Muscle of arm (tissue), 12 donors: Measurements from ENCODE around the gene HIVEP3. TPM values are rescaled to one million over a fixed set of nuclear protein-coding genes. Genes with fewer than 3 reads are reported as not detected.
A peak's percentile ranks its signal among the peaks of the same experiment; 100 is the strongest.

Experiments
- DNase-seq: peaks from one replicate; pipeline ENCODE4 v3.0.0-alpha.2; 2013
- polyA plus RNA-seq, 12 donors: library from polyadenylated mRNA; unstranded; fragments of 120-200 nt; gene quantifications; one replicate each; pipeline ENCODE4 v1.2.1, GENCODE V29; 2013; ENCODE audit not compliant: insufficient read length in 12 of 12

Gene HIVEP3
- polyA plus RNA-seq, 12 donors = 1.9 to 3.7 (median 2.3) TPM; not detected in 1

DNA sequence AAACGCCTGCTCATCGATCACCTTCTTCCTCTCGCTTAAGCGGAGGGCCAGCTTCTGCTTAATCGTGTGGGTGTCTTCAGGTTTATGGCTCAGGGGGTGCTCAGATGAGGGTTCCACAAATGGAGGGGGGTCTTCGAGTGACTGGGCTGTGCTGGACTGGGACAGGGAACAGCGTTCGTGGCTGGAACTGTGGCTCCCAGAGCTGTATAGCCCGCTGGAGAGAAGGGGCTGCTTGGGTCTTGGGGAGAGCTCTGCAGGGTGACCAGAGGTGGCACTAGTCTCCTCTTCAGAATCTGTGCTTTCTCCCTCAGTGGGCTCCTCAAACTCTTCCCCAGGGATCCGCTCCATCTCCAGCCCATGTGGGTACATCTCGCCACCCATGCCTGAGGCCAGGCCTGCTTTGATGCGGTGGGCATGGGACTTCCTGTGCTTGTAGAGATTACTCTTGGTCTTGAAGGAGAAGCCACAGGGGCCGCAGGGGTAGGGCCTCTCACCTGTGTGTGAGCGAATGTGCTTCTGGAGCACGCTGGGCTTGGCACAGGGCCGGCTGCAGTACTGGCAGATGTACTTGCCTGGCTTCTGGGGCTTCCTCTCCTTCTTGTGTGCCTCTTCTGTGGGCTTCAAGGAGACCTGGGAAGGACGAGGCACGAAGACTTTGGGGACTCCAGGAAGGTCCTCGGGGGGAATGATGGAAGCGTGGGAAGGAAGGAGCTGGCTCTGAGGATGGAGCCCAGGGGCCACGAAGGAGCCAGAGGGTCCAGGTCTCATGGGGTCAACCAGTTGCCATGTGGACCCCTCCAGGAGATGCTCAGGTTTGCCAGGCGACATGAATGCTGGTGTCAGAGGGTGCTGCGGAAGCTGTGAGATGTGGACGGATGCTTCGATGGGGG is 334.8 kb downstream of the HIVEP3 start:
- DNase-seq = no peak

DNA sequence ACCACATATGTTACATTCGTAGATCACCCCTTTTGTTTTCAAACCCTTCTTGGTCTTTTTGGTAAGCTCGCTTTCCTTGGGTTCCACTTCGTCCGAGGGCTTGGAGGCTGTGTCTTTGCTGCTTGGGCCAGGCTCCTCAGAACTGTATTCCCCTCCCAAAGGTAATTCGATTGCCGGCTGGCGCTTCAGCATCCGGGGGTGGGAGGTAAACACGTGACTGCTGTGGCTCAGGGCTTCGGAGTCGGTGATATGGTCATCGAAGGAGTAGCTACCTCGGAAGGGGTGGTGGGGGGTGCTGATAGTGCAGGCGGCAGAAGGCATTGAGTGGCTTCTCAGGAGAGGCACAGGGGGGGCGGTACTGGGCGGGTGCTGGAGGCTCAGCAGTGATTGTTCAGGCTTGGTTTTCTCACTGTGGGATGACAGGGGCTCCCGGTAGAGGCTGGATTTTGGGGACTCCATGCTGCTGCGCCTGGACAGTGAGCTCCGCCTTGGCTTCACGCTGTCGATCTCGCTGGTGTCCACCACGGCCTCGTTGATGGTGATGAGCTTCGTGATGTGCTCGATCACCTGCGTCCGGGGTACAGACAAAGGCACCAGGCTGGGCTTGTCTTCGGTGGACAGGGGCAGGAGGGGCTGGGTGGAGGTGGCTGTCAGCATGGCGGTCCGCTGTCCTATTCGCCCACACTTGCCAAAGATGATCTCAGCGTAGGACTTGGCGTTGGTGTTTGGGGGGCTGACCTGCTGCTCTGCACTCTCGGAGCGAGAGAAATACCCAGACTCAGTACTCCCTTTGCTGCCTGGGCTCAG is 335.7 kb downstream of the HIVEP3 start:
- DNase-seq = no peak

DNA sequence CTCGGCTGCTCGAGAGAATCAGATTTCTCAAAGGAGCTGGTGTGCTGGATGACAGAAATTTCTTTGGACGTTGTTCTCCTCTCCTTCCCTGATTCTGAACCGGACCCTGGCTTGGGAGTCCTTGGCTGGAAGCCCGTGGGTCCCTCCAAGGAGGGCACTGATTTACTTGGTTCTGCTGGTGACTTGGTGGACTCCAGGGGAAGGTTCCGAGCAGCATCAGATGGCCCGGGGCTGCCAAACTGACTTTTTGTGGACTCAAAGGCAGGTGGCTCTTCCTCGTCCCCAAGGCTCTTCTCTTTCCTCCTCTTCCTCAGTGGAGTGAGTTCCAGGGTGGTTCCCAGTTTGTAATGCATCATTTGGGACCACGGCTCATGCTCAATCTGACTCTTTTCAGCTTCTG is 336.4 kb downstream of the HIVEP3 start:
- DNase-seq = no peak

DNA sequence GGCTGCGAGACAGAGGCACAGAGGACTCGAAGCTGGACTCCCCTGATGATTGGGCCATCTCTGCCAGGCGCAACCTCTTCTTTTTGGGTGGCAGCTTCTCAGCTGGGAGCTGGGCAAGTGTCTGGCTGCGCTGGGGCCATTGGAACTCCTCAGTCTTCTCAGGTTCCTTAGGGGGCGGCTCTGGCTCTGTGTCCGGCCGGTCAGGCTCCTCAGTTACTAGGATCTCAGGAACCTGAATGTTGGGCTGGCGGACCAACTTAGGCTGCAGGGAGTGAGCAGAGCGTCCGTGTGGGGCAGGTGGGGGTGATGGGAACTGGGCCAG is 336.8 kb downstream of the HIVEP3 start:
- no peak for DNase-seq

DNA sequence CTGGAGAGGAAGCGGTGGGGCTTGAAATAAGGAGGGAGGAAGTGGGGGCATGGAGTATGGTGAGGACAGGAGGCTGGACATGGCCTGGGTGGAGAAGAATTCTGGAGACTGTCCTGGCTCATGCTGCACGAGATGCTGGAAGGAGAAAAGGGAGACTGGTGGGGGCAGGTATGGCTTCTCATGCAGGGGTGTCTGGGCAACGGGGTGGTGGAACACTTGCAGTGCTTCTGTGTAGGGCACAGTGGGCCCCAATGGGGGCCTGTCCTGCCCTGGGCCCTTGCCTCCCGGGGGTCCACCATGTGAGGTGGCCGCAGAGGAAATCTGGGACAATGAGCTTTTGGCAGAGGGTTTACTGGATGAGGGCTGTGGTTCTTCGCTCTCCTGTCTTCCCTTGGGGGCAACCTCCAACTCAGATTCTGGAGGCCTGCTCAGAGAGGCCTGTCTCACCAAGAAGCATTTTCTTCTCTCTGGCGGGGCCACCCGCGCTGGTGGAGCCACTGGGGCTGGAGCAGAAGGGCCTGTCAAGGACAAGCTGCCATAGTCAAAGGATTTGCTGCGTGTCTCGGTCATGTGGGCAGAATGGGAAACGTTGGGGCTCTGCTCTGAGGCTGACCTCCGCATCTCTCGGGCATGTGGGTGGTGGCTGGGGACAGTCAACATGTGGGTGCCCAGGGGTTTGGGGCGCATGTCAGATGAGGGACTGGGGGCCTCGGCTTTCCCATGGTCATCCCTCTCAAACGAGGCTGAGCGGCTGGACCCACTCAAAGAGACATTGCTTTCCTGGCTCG is 337.3 kb downstream of the HIVEP3 start:
- no peak for DNase-seq

DNA sequence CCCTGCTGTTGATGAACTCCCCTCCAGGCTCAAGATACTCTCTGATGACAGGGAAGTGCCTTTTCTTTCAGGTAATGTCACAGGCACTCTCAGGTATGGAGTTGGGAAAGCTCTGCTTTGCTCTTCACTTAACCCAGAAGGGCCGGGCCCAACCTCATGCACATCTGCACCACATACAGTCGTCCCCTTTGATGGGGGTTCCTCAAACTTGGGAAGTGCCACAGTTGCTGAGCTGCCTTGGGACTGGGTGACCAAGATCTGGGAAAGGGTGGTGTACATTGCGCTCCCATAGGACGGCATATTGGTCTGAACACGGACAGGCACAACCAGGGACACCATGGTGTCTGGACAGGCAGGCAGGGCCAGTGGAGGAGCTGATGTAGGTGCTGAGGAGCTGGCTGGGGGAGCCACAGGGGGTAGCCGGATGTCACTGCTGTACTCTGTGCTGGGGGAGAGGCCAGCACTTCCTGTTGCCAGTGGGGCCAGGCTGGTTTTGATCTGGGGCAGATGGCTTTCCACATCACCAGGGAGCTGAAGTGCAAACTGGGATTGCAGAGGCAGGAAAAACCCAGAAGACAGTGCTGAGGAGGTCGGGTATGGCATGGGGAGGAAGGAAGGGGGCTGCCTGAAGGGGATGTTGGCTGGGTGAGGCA is 338.1 kb downstream of the HIVEP3 start:
- DNase-seq = no peak

DNA sequence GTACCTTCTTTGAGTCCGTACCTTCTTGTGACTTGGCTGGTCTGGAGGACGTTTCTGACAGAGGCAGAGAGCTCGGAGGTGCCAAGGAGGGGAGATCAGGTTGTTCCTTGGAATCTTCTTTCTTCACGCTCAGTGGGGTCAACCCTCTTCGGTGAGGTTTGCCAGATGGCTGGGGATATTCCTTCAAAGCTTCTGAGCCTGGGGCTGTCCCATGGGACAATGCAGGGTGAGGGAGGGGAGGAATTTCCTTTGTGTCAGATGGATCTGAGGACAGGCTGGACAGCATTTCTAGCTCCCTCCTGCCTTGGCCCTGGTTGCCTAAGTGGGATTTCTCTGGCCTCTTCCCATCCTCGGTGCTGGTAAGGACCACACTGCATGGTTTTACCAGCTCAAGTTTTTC is 338.7 kb downstream of the HIVEP3 start:
- no peak for DNase-seq

DNA sequence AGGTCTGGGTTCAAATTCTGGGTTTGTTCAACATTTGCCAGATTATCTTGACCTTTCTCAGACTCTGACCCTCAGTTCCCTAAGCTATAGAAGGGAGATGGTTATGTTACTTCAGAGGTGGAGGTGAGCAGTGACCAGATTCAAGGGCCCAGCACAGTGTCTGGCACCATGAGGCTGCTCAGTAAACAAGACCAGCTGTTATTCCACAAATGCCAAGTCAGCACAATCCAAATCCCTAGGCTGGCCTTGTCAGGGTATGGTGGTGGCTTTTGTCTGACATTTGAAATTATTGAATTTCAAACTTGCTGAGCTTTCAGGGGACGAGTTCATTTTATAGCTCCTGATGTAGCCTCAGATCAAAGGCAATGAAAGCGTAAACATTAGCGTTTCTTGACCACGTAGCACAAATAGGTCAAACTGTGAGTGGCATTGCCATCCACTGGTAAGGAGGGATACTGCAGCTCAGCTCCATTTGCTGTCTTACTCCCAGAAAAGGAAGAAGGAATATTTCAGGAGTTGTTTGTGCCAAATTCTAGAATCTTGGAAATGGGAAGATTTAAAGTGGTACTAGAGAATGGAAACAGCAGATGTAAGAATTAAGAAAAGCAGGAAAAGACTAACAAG is 339.9 kb downstream of the HIVEP3 start:
- DNase-seq = no peak

DNA sequence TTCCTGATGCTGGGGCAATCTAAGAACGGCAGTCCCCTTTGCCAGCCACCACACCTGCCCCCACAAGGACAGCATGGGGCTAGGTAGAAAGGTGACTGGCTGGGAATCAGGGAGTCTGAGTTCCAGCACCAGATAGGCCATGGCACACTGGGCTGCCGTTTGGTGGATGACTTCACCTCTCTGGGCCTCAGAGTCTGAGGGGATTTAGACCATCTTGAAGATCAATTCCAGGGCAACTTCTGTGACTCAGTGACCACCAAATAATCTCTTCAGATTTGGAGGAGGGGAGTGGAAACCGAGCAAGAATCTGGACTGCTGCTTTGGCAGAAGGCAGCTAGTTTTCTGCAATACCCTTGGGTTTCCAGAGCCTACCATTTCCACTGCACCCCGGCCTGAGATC is 342.1 kb downstream of the HIVEP3 start:
- no peak for DNase-seq

DNA sequence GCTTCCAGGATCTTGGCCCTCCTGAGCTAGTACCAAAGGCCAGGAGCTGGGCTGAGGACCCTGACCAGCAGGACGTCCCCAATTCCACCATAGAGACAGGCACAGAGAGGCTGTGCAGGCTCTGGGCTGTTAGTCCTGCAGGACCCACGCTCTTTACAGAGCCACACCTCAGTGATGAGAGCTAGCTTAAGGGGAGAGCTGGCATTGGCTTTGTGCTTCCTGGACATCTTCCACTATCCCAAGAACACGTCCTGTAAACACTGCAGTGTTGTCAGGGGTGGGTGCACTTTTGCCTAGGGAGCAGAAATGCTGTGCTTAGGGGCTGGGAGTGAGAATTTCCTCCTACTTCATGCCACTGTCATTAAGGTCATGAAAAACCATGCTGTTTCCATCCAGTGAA is 342.5 kb downstream of the HIVEP3 start:
- DNase-seq = no peak

DNA sequence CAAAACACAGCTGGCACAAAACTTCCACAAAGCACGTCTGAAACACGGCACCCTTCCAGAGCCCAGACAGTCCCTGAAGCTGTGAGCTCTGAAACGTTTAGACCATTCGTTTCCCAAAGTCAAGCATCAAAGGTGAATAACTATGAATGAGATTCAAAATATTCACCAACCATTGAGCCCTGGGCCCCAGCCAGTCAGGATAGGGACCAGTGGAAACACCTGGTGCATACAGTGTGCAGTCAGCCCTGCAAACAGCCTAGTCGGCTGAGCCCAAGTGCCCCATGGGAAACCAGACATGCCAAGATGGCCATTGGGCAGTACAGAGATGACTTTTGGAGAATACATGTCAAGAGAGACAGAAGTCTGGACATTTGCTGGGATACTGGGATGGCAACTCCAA is 343.9 kb downstream of the HIVEP3 start:
- no peak for DNase-seq

DNA sequence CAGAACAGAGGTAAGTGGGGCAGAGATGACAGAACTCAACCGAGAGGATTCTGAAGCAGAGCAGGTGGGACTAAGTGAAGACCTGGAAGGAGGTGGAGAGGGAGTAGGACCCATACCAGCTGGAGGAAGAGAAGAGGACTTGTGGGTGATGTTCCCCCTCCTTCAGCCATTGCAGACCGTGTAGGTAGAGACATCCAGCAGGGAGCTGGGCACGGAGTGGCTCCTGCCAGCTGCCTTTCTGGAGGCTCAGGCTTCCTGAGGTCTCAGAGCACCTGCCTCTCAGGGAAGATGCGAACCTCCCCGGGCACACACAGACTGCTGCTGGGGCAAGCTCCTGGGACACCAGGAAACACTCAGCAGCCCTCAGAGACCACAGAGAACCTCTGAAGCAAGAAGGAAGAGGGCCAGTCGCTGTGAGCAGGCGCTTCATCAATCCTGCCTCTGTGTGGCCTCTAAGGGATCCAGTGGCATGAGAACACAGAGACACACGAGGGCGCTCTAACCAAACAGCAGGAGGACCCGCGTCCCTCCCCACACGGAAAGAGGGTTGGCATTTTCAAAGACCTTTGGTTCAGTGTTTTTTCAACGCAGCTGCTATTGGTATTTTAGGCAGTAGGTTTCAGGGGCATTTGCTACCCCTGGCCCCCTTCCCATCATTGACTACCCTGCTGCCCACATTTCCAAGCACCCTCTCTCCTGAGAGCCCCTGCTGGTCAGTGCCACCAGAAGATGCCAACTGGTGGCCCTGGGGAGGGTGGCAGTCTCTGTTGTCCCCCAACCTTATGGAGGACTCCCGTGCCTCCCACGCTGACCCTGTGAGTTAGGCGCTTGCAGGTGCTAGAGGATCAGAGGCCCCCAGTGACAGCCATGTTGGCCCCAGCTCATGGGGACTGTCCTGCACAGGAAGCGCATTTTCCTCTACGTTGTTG is 344.7 kb downstream of the HIVEP3 start:
- DNase-seq = peak; percentile 85

DNA sequence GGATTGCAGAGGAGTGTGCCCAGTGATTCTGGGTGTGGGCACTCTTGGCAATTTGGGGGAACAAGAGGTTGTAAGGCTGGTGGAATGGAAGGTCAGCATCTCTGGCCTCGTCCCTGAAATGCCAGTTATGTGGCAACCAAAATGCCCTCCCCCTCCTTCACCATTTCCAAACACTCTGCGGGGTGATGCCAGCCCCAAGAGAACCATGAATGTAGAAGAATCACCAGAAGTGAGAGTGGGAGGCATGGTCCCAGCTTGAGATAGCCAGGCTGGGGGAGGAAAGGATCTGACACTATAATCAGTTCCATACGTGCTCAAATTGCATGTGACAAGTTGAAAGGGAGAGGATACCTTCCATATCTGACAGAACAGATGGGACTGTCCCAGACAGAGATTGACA is 345.5 kb downstream of the HIVEP3 start:
- DNase-seq = no peak

DNA sequence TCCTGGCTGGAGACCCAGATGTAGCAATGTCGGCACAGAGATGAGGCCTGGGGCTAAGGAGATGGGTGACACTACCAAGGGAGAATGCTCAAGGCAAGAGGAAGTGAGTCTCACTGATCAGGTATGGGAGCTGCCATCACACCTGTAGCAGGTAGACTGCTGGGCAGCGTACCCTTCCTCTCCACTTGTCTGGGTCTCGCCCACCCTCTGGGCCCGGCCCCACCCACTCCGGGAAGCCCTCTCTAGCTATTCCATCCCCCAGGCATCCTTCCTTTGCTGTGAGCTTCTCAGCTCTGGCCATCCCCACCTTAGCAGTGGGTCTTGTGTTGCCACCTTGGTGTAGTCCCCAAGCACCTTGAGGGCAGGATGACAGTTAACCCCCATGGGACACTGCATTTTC is 346.5 kb downstream of the HIVEP3 start:
- no peak for DNase-seq

DNA sequence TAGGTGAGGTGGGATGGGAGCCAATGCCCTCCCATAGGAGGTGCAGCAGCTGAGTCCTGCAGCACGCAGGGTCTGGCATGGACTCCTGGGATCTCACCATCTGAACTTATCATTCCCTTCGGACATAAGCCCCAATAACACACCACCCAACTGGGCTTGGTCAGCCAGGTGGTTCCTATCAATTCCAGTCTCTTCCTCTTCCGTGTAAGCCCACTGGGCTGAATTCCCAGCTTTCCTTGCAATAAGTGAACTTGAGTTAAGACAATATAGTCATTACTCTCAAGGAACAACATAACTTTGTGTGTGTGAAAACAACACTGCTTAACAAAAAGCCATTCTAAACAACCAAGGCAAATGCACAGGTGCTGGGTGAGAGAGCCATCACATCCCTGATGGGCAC is 347.7 kb downstream of the HIVEP3 start:
- no peak for DNase-seq

DNA sequence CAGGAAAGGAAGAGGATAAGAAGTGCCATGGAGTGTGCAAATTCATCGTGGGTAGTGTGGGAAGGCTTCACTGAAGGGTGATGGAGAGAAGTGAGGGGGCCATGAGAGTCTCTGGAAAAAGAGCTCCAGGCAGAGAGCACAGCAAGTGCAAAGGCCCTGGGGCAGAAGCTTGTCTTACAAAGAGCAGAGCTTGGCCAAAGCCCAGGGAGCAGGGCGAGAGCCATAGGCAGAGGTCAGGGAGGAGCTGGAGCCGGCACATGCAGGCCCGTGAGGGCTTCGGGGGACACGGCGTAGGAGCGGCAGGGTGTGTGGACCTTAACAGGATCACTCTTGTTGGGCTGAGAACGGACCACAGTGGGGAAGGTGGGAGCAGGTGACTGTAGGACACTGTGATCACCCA is 350.5 kb downstream of the HIVEP3 start:
- no peak for DNase-seq

DNA sequence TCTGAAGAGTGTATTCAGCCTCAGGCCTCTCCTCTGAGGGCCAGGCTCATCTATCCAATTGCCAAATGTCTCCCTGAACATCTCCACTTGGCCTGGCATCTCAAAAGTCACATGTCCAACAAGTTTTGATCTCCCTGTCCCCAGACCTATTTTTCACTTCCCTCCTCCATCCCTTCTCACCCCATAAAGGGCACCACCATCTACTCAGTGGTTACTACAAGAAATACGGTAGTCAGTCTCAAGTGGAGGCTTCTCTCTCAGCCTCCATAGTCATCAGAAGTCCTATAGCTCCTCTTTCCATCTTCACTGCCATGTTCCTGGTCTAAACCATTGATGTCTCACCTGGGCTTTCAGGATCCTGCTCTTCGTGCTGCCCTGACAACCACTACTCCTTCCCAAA is 351.8 kb downstream of the HIVEP3 start:
- DNase-seq = no peak

DNA sequence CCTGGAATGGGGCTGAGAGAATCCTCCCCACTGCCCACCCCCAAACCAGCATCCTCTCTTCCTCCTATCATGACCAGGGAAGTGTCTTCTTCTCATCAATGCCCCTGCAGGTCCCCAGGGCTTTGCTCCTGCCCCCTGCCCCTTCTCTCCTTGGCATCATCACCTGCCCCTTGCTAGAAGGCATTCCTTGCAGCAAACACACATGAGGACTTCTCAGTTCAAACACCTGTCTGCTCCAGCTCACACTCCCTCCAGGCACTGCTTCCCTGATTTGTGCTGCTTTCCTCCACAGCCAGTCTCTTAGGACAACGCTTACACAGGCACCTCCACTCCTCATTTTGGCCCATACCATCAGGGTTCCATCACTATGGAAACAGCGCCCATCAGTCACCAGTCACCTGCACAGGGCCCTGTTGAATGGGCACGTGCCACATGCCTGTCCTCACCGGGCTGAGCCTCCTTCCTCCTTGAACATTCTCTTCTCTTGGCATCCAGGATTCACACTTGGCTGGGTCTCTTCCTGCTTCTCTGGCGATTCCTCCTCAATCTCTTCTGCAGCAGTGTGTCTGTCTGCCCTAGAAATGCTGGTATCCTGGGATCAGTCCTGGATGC is 352.3 kb downstream of the HIVEP3 start:
- no peak for DNase-seq

DNA sequence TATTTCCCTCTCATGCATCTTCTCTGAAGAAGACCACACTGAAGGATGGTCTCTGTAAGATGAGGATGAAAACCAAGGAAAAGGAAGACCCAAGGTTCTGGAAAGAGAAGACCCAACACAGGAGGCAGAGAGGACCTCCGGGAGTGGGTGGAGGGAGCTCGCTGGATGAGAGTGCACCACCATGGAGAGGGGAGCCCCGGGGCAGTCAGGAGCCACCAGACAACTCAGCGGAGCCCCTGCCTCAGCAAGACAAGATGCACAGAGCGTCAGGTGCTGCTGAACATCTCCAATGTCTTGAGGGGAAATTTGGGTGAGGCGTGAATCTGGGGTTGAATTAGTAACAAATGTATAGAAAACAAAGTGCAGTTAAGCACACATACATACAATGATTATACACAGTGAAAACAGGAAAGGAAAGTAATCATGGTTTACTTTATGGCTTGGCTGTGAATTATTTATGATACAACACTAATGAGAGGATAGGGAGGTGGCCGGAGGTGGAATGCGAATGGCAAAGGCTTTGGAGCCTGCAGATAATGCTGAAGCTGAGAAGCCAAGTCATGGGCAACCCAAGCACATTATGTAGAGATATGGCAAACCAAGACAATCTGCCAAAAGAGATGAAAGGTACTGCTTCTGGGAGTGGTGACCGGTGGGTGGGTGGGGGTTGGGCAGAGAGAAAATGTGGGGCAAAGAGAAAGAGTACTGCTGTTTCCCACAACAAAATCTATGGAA is 353.8 kb downstream of the HIVEP3 start:
- DNase-seq = no peak
